ENCODE data around the gene ARHGEF12.
A peak's percentile ranks its signal among the peaks of the same experiment; 100 is the strongest.

Gene ARHGEF12

DNA sequence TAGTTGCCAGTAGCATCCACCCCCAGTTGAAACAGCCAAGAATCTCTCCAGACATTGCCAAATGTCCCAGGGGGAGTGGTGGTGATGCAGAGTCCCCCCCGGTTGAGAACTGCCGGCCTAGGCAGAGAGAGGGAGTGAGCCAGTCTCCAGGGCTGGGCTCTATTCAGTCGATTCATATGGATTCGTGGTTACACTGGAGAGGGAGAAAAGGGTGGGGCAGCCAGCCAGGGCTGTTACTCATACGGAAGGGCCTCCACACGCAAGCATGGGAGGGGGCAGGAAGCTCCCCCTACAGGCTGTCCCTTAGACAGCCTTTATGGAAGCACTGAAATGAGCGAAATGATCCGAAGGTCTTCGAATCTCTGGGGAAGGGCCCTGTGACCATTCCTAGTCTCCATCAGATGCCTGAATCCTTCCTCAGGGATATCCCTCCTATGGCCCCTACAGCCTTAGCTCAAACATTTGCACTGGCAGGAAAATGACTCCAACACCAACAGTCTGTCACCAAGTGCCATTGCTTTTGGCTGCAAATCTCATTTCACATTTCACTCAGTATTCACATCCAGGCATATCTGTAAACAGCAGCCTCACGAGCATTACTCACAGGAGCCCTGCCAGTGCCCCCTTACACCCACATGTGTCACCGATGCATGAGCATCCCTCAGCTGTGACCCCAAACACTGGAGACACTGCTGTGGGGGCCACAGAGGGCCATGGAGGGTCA, 29.5 kb upstream of the ARHGEF12 start:
- ATAC-seq (replicated peaks), result no peak
- peaks cover 31 to 38% of the 10 kb centered on the region in 2 donors for H3K27me3 Mint-ChIP-seq
- no peak overlapping the region for H3K27ac Mint-ChIP-seq
- no peaks in the 10 kb centered on the region for H3K9me3 Mint-ChIP-seq
- no peaks in the 10 kb centered on the region for H3K36me3 Mint-ChIP-seq
- no peak for DNase-seq
- no peak overlapping the region for H3K4me3 Mint-ChIP-seq
- H3K4me1 Mint-ChIP-seq, result peaks cover 0 to 3% of the 10 kb centered on the region in 2 donors

DNA sequence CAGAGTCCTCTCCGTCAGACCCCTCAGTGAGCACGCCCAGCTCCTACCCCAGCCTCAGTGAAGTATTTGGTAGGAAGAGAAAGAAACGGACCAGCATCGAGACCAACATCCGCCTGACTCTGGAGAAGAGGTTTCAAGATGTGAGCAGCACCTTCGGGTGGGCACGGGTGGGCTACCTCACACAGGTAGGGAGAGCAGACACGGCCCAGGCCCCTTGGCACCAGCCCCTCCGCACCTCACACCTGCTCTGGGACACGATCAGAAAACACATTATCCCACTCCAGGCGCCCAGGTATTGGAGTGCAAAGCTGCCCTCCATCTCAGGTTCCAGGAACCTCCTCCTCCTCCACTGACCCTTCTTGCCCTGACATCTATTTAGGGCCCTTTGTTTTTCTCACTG, 28.7 kb upstream of the ARHGEF12 start:
- ATAC-seq (replicated peaks), result no peak
- no peaks in the 10 kb centered on the region for H3K9me3 Mint-ChIP-seq
- no peak overlapping the region for H3K27ac Mint-ChIP-seq
- no peak overlapping the region for H3K4me3 Mint-ChIP-seq
- DNase-seq, result no peak
- H3K36me3 Mint-ChIP-seq, result no peaks in the 10 kb centered on the region
- peaks cover 27 to 31% of the 10 kb centered on the region in 2 donors for H3K27me3 Mint-ChIP-seq
- peaks cover 0 to 3% of the 10 kb centered on the region in 2 donors for H3K4me1 Mint-ChIP-seq

- Mint-ChIP-seq H3K27me3 (peaks cover 32% of the 10 kb centered on the region in 2 donors), H3K36me3 (no peaks in the 10 kb centered on the region), H3K27ac (no peak overlapping the region), H3K9me3 (no peaks in the 10 kb centered on the region), H3K4me3 (no peak overlapping the region), H3K4me1 (peaks cover 0 to 3% of the 10 kb centered on the region in 2 donors)
- no peak for DNase-seq
- no peak for ATAC-seq (replicated peaks)
Measured at GRCh38 chr11:120308081-120308480, 28.1 kb upstream of the ARHGEF12 start.

DNA sequence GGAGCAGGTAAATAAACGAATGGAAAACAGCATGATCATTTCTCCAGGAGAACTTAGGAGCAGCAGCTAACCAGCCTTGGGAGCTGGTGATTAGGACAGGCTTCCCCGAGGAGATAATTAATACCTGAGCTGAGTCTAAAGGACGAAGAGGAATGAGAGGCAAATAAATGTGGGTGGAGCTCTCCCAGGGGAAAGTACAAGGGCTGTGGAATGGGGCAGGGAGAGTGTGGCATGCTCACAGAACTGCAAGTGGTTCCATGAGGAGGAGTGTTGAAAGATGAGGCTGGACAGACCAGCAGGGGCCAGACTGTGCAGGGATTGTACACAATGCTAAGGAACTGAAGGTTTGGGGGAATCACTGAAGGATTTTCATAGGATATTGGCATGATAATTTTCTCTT, 25.3 kb upstream of the ARHGEF12 start:
- DNase-seq (no peak), ATAC-seq (replicated peaks) (no peak)
- Mint-ChIP-seq H3K27ac (no peak overlapping the region), H3K9me3 (no peaks in the 10 kb centered on the region), H3K36me3 (no peaks in the 10 kb centered on the region), H3K4me3 (no peak overlapping the region), H3K4me1 (no peaks in the 10 kb centered on the region), H3K27me3 (peaks cover 22% of the 10 kb centered on the region in 2 donors)

GRCh38 chr11:120314861-120315260, 21.4 kb upstream of the ARHGEF12 start:
- H3K4me3 Mint-ChIP-seq, result no peak overlapping the region
- no peak overlapping the region for H3K27ac Mint-ChIP-seq
- H3K27me3 Mint-ChIP-seq, result peaks cover 36 to 38% of the 10 kb centered on the region in 2 donors
- no peaks in the 10 kb centered on the region for H3K36me3 Mint-ChIP-seq
- ATAC-seq (replicated peaks) (no peak), DNase-seq (no peak)
- H3K4me1 Mint-ChIP-seq, result peaks cover 0 to 2% of the 10 kb centered on the region in 2 donors
- H3K9me3 Mint-ChIP-seq, result no peaks in the 10 kb centered on the region

DNA sequence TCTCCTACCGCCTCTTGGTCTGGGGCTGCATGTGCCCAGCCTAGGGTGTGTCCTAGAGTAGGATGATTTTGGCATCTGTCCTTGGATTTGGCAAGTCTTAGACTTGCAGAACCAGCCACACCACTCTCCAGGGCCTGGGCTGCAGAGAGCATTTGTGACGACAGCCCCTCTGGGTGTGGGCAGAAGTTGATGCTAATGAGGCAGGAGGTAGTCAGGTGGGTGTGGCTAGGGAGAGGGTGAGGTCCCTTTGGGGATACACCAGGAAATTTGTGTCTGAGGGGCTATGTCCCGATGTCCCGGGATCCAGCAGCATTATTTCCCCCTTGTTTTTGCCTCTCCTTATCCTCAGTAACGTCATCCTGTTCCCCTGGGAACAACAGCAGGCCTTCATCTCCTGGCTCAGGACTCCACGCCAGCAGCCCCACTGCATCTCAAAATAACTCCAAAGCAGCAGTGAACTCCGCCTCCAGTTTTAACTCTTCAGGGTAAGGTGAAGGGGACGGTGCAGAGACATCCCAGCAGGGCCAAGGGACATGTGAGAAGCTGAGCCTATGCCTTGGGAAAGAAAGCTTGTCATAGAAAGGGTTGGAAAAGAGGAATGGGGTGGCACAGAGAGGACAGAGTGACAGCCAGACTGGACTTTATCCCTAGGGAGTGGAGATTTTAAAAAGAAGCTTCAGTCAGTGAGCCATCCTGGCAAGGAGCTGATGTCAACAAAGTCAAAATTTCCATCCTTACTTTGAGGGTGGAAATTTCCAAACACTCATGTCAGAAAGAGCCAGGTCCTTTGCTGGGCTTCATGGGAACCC, 19.1 kb upstream of the ARHGEF12 start:
- H3K27ac Mint-ChIP-seq, result no peak overlapping the region
- H3K27me3 Mint-ChIP-seq, result peaks cover 42 to 53% of the 10 kb centered on the region in 2 donors
- DNase-seq, result no peak

GRCh38 chr11:120317689-120318480, 18.3 kb upstream of the ARHGEF12 start:
- H3K4me3 Mint-ChIP-seq, result no peak overlapping the region
- H3K9me3 Mint-ChIP-seq, result no peaks in the 10 kb centered on the region
- DNase-seq, result no peak
- peaks cover 0 to 2% of the 10 kb centered on the region in 2 donors for H3K4me1 Mint-ChIP-seq
- no peak overlapping the region for H3K27ac Mint-ChIP-seq
- no peak for ATAC-seq (replicated peaks)
- H3K27me3 Mint-ChIP-seq, result peaks cover 43 to 55% of the 10 kb centered on the region in 2 donors
- no peaks in the 10 kb centered on the region for H3K36me3 Mint-ChIP-seq

More for the DNA sequence above, 19.1 kb upstream of the ARHGEF12 start:
- Mint-ChIP-seq H3K4me1 (peaks cover 0 to 2% of the 10 kb centered on the region in 2 donors), H3K4me3 (no peak overlapping the region), H3K9me3 (no peaks in the 10 kb centered on the region), H3K36me3 (no peaks in the 10 kb centered on the region)
- ATAC-seq (replicated peaks), result no peak

DNA sequence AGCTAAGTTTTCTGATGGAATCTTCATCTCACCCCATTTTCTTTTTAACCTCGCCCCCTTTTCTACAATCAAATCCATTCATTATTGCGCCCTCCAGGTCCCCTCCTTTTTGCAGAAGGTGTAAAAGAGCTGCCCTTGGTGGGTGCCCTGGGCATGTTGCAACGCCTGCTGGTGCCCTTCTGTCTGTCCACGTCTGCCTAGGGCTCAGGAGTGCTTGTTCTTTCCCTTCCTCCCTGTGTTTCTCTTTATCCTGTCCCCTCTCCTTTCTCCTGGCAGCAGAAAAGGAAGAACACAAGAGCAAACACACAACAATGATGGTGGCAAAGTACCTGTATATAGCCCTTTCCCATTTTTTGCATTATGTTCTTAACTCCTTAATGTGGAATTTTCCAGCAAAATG, 17.3 kb upstream of the ARHGEF12 start:
- no peaks in the 10 kb centered on the region for H3K9me3 Mint-ChIP-seq
- peaks cover 49% of the 10 kb centered on the region in 2 donors for H3K27me3 Mint-ChIP-seq
- H3K4me1 Mint-ChIP-seq, result peaks cover 0 to 2% of the 10 kb centered on the region in 2 donors
- no peak overlapping the region for H3K4me3 Mint-ChIP-seq
- no peak for ATAC-seq (replicated peaks)
- no peaks in the 10 kb centered on the region for H3K36me3 Mint-ChIP-seq
- DNase-seq, result no peak
- H3K27ac Mint-ChIP-seq, result no peak overlapping the region

- Mint-ChIP-seq H3K4me3 (peak within 1 kb of the TSS; percentile 76 to 77), H3K4me1 (peaks cover 14 to 20% of the 10 kb centered on the region in 2 donors), H3K27ac (peak within 1 kb of the TSS; percentile 76), H3K27me3 (peaks cover 68 to 77% of the 10 kb centered on the region in 2 donors), H3K9me3 (no peaks in the 10 kb centered on the region), H3K36me3 (peaks cover 0 to 3% of the 10 kb centered on the region in 2 donors)
- ATAC-seq (replicated peaks), result peak; percentile 65 to 75
- peak; percentile 19 for DNase-seq
Measured at GRCh38 chr11:120324932-120325810, 11.0 kb upstream of the ARHGEF12 start, which contains the start of gene TLCD5. Gene TLCD5 (plus strand): TSS chr11:120325299. CDS start chr11:120327442, 2,143 bp downstream.

DNA sequence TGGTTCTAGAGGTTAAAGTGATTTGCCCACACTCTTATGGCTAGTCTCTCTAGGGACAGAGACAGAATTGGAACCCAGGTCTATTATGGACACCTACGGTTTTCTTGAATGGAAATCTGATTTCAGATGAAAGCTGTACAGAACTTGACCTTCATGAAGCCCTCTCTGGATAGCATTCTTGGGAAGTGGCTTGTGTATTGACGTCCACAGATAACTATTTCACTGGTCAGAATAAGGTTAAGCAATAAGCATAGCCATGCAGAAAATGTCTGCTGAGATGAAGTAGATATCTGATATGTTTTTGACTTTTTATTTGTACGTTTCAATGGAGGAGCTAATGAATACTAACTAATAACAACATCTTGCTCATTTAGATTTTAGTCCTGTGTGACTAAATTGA, 10.0 kb upstream of the ARHGEF12 start:
- H3K36me3 Mint-ChIP-seq, result peaks cover 0 to 4% of the 10 kb centered on the region in 2 donors
- DNase-seq (no peak), ATAC-seq (replicated peaks) (peak; percentile 35 to 41)
- H3K27ac Mint-ChIP-seq, result no peak overlapping the region
- no peaks in the 10 kb centered on the region for H3K9me3 Mint-ChIP-seq
- H3K4me1 Mint-ChIP-seq, result peaks cover 14 to 20% of the 10 kb centered on the region in 2 donors
- H3K27me3 Mint-ChIP-seq, result peaks cover 76 to 84% of the 10 kb centered on the region in 2 donors
- H3K4me3 Mint-ChIP-seq, result peak overlapping the region; percentile 64 to 76

- Mint-ChIP-seq H3K27me3 (peaks cover 75 to 84% of the 10 kb centered on the region in 2 donors), H3K9me3 (no peaks in the 10 kb centered on the region), H3K36me3 (peaks cover 0 to 4% of the 10 kb centered on the region in 2 donors), H3K4me1 (peaks cover 14 to 20% of the 10 kb centered on the region in 2 donors), H3K27ac (no peak overlapping the region), H3K4me3 (peak overlapping the region in 1 of 2 donors; percentile 46)
- DNase-seq (no peak), ATAC-seq (replicated peaks) (peak; percentile 30 to 40)
Measured at GRCh38 chr11:120326845-120327281, 9.3 kb upstream of the ARHGEF12 start.

DNA sequence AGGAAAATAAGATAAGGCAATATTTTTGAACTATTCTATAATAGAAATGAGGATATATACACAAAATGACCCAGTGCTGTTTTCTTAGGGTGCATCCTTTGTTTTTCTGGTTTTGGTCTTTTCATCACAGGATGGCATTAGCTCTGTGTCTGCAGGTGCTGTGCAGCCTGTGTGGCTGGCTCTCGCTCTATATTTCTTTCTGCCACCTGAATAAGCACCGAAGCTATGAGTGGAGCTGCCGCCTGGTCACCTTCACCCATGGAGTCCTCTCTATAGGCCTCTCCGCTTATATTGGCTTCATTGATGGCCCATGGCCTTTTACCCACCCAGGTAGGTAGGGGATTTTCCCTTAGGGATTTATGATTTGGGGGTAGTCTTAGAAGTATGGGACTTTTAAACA, 8.9 kb upstream of the ARHGEF12 start:
- peaks cover 0 to 4% of the 10 kb centered on the region in 2 donors for H3K36me3 Mint-ChIP-seq
- no peak overlapping the region for H3K4me3 Mint-ChIP-seq
- DNase-seq, result no peak
- H3K9me3 Mint-ChIP-seq, result no peaks in the 10 kb centered on the region
- no peak overlapping the region for H3K27ac Mint-ChIP-seq
- peaks cover 14 to 20% of the 10 kb centered on the region in 2 donors for H3K4me1 Mint-ChIP-seq
- H3K27me3 Mint-ChIP-seq, result peaks cover 71 to 80% of the 10 kb centered on the region in 2 donors
- no peak for ATAC-seq (replicated peaks)

DNA sequence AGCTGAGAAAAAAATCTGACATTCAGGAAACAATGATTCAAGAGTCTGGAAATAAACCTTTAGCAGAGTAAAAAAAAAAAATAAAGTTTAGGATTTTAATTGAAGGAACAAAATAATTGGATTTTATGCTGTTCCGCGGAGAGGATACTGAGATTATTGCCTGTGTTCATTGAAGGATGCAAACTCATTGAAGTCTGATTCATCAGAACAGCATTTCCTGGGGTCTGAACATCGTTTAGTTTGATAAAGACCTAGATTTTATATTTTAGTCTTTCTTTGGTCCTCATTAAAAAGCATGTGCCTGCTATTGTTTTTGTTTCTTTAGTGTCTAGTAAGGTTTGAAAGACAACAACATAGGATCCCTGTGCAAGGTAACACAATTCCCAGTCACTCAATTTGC, 6.7 kb upstream of the ARHGEF12 start:
- no peaks in the 10 kb centered on the region for H3K9me3 Mint-ChIP-seq
- no peak overlapping the region for H3K27ac Mint-ChIP-seq
- peaks cover 0 to 4% of the 10 kb centered on the region in 2 donors for H3K36me3 Mint-ChIP-seq
- peaks cover 14 to 20% of the 10 kb centered on the region in 2 donors for H3K4me1 Mint-ChIP-seq
- no peak overlapping the region for H3K4me3 Mint-ChIP-seq
- DNase-seq, result no peak
- ATAC-seq (replicated peaks), result no peak
- peaks cover 54 to 76% of the 10 kb centered on the region in 2 donors for H3K27me3 Mint-ChIP-seq
